Inflammatory macrophage treated with lipopolysaccharide for 4 hours (primary cell): Measurements from ENCODE around the gene NPPC.
"Not testable (repeated sequence)": the region's sequence is repeated elsewhere in the genome, so short reads cannot be mapped to it uniquely, and the experiment has no call there.

Source experiments
- DNase-seq: peaks from one replicate; pipeline ENCODE4 v3.0.0-alpha.2; 2020

NPPC gene

DNA sequence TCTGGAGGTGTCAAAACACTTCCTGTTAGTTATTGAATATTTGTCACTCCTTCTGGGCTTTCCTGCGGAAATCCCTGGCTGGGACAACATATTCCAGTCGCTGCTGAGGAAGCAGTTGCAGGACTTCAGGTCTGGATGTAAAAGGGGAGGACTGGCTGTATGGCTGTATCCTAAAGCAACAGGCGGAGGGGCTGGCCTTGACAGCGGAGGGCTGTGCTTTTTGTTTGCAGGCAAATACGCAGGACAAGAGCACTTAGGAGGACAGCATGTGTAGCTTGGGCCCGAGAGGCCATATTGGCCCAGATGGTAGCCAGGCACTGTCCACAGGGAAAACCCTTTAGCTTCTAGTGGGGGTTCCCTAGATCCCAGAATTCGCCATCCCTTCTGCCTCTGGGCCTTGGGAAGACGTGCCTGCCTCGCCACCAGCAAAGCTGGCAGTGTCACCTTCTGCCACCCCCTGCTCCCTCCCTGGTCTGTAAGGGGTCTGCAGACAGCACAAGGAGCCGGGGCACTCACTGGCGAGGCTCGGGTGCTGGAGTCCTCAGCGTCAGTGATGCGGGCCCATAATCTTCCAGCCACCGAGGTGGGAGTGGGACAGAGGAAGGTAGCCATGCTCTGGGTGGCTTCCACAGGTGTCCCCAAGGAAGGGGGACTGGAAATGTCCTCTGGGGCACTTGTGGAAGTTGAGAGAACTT is 6.7 kb downstream of the NPPC start:
- no peak for DNase-seq

DNA sequence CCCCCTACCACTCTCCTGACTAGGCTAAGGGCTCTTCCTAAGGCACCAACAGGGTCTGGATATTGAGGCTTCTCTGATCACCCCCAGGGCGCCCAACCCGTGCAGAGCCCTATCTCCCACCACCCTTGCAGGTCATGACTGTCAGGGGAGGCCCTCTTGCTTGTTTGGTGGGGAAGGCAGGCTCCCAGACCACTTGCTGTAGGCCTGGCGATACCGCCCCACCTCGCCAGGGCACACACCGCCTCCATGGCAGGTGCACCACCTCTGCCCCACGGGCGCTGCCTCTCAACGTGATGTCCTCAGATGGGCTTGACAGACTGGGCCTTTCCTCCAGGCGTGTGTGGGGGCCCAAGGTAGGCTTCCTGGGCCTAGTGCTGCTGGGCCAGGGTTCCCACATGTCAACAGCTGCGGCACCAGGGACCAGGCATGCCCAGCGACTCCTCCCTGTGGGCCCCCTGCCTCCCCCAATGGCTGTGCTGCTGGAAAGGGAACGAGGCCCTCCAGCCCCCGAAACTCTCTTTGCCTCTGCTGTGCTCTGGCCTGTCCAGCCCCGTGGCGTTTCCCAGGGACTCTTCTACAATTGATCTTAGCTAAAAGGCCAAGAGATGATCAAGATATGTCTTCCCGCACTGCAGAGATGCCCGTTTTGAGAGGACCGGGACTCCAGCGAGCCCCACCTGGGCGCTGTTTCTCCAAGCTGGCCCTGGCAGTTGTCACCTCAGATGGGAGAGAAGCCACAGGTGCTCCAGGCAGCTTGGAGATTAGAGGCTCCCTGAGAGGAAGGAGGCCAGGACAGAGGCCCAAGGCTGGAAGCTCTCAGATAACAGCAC is 7.5 kb downstream of the NPPC start:
- DNase-seq = no peak

DNA sequence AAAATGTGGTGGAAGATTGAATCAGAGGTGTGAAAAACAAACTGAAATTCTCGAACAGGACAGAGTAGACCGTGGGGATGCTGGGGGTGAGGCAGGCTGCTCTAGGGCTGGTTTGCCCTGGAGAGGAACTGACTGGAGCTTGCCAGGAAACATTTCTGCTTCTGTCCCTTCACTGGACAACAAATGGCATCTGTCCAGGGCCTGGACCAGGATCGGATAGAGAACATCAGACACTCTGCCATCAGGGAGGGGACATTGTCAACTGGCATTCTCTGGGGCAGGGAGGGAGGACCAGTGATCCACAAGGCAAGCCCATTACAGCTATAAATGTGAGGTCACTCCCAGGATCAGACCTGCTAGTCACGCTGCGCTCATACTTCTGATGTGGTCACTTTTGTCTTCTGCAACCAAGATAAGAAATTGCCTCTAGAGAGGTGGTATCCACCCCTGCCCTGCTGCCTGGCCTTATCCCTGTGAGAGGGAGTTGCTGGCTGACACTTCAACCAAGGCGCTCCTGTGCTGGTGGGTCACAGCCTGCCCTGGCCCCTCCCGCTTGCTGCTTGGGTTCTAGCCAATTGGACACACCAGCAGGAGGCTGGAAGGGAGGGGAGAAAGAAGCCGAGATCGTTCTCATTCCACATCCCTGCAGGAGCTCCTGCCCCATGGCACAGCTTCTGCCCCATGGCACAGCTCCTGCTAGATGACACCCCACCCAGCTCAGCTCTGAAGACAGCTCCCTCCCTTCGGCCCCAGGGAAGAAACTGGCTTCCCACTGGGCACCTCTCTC is 8.7 kb downstream of the NPPC start:
- DNase-seq = no peak

DNA sequence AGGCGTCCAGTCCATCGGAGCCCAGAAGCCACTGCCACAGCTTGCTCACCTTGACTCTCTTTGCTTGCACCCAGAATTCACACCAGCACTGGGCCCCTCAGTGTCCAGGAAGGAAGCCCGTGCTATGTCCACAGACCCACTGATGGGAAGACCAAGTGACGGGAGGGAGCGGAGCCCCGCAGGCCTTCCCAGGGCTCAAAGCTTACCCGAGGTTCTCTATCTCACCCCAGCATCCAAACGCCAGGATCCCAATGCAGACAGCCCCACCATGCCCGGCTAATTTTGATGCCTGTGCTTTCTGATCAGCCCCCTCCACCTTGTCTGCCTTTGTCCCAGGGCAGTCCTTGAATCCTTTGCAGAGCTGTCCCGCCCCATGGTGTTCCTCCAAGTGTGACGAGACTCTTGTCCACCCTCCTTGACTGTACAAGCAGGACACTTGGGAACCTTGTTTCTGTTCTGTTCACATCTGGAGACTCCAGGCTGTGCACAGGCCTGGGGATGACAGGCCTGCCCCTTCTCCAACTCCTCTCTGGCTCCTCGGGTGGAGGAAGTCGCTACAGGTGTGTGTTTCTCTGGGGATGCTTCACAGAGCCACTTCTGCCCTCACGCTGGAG is 12.0 kb downstream of the NPPC start:
- no peak for DNase-seq

DNA sequence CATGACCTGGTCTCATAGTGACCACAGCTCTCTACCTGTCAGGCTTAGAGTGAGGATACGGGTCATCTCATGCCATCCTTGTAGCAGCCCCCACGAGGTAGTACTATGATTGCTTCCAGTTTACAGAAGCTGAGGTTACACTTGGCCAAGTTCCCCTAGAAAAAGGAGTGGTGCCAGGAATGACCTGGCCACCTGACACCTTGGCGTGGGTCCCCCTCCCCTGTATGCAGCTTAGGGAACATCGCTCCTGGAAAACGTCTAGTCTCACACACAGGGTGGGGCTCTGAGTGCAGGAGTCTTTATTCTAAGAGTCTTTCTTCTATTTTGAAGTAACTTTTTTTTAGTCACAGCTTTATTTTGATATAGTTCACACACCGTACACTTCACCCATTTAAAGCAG is 14.8 kb downstream of the NPPC start:
- DNase-seq = no peak

DNA sequence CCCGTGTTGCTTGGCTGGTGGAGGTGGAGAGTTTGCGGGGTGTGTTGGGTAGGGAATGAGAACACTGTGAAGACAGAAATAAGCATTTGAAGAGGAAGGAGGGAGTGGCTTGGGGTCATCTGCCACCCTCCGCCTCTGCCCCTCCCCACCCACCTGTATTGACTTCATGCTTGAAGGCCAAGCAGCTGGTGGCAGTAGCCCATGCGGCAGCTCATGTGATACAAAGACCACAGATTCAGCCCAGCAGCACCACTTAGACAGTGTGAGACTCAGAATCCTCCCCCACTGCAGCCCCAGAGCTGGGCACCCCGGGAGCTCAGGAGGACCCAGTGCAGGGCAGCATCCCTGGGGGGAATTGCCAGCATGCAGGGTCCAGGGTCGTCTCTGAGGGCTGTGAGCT is 15.4 kb downstream of the NPPC start:
- DNase-seq = no peak

DNA sequence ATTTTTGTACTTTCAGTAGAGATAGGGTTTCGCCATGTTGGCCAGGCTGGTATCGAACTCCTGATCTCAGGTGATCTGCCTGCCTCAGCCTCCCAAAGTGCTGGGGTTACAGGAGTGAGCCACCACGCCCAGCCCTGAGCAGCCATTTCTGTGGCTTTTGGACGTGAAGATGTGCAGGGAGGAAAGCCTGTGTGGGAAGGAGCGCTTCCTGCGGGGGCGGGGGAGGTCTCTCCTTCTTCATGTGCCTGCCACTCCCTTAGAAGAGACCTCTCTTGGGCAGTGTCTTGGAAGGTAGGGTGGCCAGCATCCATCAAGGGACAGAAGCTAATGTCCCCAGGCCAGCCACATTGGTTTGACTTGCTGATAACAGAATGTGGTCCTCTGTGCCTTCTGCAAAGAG is 16.0 kb downstream of the NPPC start:
- DNase-seq = not testable (repeated sequence)

DNA sequence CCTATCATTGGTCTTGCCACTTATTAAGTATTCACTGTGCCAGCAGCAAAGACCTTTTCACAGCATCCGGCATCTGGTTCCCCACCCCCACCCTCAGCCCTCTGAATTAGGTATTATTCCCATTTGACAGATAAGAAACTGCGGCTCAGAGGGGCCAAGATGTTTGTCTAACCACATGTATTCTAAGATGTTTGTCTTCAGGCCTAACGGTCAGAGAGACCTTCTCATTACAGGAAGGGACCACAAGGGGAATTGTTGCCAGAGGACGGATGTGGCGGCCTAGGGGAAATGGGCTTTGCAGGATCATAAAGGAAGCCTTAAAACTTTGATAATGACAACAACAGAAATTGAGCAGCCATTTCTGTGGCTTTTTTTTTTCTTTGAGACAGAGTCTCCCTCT is 16.6 kb downstream of the NPPC start:
- no peak for DNase-seq

DNA sequence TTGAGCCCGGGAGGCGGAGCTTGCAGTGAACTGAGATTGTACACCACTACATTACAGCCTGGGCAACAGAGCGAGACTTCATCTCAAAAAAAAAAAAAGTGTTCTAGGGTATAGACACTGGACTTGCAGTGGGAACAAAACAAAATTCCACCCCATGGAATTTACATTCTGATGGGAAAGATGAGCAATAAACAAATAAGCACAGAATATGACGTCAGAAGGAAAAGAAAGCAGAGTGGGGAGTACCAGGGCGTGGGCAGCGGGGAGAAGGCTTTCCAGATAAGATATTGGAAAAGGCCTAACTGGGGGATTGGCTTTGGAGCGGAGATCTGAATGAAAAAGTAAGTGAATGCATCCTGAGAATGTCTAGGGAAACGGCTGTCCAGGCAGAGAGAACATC is 17.6 kb downstream of the NPPC start:
- DNase-seq = no peak

DNA sequence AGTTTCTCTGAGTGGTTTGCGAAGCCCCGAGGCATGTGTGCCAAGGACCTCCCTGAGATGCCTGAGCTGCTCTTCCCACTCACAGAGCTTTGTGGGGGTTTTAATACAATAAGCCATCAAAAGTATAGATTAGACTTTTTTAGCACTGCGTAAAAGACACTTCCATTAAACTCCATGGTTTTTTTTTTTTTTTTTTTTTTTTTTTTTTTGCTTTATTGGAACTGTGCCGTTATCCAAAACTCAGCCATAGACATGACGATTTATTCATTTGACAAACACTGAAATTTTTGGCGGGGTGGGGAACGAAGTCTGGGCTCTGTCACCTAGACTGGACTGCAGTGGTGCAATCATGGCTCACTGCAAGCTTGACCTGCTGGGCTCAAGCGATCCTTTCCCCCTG is 18.4 kb downstream of the NPPC start:
- no peak for DNase-seq

DNA sequence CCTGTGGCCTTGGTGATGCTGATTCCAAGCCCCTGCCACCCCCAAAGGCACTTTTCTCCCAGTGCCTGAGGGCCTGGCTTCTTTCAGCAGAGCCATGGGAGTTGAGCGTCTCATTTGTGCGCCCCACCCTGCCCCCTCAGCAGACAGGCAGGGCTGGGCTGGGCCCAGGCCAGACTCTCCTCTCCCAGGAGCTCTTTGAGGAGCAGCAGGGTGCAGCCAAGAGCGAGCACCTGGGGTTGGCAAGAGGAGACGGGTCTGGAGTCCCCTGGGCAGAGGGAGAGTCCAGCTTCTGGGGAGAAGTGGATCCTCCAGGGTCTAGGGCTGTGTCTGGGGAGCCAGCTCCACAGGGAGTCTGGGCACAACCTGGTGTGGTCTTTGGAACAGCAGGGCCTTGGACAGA is 21.2 kb downstream of the NPPC start:
- no peak for DNase-seq

DNA sequence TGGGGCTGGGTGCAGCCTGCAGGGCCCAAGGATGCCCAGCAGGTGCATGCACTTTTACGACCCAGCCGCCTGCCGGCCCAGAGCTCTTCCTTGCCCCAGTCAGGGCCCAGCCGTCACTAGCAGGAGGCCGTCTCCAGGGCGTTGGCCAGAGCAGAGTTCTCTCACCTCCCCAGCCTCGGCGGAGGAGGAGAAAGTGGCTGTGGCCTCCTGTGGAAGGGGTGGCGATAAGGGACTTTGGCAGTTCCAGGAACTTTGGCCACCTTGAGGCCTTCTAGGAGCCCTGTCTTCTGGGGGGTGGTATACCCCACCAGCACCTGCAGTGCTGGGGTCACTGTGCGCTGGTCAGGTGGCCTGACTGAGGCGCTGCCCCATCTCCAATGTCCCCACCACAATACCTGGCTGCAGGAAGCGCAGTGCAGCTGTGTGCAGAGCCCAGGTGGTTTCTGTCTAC is 22.0 kb downstream of the NPPC start:
- no peak for DNase-seq

DNA sequence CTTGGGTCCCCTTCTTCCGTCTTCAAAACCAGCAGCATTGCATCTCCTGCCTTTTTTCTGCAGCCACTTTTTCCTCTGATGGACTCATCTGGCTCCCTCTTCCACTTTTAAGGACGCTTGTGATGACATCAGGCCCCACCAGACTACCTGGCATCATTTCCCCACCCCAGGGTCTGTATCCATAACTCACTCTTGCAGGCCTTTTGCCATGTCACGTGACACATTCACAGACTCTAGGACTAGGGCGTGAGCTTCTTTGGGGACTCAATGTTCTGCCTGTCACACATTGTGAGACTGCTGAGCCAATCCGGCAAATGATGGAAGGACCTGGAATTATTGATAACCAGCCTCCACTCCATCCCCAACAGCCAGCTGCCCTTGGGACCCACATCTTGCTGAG is 23.6 kb downstream of the NPPC start:
- DNase-seq = no peak

DNA sequence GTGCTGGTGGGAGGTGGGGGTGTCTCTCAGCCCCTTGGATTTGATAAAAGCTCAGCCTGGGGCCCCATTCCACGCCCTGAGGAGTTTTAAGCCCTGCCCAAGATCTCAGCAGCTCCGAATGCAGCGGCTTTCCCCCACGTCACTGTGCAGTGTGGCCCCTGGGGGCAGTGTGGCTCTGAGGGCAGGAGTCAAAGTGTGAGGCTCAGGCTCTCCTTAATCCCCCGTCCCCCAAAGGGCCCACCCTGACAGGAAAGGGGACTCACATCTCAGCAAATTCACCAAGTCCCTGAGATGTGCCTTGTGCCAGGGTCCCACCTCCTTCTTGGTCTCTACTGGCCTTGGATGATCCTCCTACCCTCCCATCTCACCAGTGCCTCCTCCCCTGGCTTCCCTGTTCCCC is 25.2 kb downstream of the NPPC start:
- DNase-seq = no peak

DNA sequence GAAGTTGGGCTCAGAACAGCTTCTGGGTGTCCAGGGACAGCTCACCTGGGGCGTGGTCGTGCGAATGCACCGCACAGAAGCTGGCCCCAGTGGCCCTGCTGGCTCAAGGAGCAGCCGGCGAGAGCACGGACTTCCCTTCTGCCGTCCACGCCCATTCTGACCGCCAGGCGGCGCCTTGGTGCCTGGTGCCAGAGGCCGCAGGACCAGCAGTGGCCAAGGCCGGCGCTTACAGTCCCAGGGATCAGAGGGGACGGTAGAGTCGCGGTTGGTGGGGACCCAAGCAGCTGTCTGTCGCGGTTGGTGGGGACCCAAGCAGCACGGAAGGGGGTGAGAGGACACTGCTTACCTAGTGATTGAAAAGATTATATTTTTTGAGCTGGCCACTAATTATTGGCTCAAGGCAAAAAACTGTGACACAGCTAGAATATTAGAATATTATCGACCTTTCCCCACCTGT is 25.7 kb downstream of the NPPC start:
- DNase-seq = peak; percentile 71

DNA sequence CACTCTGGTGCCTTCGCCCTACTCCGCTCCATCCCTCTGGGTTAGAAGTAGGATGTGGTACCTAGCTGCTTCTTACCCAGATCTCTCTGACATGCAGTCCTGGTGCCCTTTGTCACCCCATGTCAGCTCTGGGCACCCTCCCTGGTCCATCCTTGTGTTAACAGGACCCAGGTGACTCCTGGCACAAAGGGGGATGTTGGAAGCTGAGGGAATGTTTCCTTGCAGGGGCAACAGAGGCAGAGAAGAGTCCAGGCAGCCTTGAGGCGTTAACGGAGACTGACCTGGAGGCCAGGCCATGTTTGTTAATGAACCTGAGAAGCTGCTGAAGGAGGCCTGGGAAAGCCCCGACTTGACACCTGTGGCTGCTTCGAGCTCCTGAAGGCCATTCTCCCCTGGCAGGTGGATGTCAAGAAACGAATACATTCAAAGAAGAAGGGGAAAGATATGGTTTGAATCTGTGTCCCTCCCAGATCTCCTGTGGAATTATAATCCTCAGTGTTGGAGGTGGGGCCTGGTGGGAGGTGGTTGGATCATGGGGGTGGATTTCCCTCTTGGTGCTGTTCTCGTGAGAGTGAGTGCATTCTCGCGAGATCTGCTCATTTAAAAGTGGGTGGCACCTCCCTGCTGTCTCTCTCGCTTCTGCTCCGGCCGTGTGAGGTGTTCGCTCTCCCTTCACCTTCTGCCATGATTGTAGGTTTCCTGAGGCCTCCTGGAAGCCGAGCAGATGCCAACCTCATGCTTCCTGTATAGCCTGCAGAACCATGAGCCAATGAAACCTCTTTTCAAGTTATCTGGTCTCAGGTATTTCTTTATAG is 31.4 kb downstream of the NPPC start:
- DNase-seq = no peak

DNA sequence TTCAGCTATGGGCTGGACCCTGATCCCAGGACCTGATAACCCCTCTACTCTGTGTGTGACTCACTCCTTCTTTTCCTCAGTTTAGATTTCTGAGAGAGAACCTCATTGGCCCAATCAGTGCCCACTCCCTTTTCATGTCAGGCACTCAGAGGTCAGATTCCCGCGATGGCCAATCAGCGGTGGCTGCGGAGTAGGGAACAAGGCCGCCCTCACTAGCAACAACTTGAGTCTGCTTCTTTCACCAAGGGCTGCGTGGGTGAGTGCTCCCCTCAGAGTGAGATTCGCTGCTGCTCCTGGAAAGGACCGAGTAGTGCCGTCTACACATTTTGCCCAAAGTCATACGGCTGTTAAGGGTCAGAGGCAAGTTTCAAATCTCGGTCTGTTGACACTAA is 34.7 kb downstream of the NPPC start:
- DNase-seq = no peak

DNA sequence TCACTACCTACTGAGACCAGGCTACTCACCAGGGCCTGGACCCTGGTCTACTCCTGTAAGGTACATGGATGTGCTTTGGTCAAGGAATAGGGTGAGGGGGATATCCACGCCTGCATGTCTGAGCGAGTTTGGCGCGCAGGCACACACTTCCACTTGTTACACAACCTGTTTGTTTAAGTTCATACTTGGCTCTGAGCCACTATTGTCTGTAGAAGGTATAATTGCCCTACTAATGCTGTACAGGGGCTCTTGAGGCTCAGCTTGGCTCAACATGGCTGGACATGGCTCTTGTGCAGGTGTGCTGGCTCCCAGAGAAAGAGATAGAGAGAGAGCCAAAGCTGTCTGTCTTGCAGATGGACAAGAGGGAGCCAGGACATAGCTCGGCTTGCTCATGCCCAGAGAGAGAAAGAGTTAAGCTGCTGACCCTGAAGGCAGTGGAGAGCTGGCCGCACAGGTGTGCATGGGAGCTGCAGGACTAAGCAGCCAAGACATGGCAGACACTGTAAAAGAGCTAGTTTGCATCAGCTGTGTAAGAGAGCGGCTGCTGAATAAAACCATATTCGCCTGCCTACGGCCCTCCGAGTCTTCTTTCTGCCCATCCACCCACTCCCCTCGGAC is 35.2 kb downstream of the NPPC start:
- DNase-seq = no peak

DNA sequence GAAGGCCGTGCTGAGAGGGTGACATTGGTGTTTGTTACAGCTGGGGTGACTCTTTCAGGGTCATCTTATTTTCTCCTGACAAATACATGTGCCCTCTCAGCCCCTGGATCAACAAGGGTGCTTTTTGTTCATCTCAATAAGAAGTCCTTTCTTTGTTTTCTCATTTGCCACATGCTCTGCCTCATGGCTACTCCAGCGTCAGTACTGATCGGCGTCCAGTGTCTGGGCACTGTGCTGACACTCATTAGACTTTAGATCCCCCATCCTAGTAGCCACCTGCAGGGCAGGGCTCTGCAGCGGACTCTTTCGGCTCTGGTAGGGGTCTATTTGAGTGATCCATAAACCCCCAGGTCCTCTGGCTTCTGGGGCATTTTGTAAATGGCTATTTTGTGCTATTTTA is 38.4 kb downstream of the NPPC start:
- no peak for DNase-seq

DNA sequence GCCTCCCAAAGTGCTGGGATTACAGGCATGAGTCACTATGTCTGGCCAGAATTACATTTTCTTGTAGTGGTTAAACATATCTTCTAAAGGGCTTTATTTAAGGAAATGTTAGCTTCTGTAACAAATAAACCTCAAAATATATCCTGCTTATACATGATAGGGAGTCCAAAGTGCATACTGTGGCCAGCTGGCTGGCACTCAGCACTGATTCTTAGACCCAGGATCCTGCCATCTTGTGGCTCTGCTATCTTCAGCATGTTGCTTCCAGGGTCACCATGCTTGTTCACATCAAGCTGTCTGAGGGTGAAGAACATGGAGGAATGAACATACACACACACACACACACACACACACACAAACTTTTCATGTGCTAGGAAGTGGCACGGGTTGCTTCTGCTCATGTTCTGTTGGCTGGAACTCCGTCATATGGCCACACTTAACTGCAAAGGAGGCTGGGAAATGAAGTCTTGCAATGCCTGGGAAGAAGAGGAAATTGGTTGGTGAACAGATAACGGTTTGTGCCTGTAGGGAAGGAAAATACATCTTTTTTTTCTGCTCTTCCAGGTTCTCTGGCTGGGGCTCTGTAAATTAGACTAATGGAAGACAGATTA is 40.0 kb downstream of the NPPC start:
- DNase-seq = no peak

DNA sequence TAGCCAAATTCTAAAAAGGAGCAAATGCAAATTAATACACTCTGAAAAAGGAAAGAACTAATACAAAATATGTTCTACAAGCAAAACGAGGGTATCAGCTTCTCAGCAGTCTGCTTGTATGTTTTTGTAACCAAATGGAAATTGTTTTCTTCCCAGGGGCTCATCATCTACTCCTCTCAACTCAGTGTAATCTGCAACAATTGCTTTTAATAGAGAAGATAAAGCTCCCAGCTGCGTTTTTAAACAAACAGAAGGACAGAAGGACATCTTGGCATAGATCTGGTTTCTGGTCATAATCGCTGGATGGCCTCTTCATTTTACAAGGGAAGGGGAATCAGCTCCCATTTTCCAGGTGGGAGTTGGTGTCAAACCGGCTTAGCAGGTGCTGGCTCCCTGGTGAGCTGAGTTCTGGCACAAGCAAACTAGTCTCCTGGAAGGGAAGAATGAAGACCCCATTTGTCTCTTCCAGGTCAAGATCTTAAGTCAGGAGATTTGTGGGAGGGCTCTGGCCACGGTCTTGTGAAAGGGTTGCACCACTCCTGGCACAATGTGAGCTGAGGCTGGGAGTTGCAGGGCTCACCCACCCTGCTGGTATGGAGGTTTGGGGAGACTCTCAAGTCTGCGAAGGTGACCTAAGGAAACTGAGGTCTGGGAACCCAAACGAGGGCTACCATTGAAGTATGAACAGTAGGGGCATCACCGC is 41.6 kb downstream of the NPPC start:
- no peak for DNase-seq
